ENCODE measurements around the gene PROK1.
A peak's percentile ranks its signal among the peaks of the same experiment; 100 is the strongest.

Gene PROK1

DNA sequence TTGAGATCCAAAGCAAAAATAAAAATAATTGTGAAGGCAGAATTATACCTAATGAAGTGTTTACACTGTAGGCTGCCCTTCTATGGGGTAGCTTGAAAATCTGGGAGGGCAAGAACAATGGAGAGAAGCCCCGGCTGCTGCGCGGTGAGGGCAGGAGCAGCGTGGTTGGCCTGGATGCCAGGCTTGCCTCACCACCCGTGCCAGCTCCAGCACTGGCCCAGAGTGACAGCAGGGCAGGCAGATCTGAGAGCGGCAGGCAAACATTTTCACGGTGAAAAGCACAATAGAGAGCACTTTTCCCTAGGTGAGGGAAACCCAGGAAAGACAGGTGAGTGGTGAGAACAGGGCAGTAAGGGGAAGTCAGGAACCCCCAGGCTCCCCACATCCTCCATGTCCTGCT lies 1.4 kb downstream of the PROK1 start:
- Histone ChIP-seq H4K8ac (ENCODE audit: low read length) (no peak overlapping the region), H3K23ac (ENCODE audit: low read length in 2 of 2) (peak overlapping the region in 1 of 2 experiments; percentile 84)
- WGBS: 87% methylated on average over 7 of the region's 7 CpGs

DNA sequence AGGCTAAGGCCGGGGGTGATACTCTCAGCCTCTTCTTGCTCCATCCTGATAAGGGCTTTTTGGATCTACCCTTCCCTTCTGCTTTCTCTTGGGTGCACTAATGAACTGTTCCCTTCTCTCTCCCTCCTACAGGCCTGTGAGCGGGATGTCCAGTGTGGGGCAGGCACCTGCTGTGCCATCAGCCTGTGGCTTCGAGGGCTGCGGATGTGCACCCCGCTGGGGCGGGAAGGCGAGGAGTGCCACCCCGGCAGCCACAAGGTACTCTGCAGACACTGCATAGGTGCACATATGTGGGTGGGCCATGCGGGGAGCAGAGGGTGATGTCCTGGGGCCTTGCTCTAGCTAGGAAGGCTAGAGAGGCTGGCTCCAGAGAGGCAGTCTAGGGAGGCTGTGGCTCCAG lies 2.9 kb downstream of the PROK1 start:
- Histone ChIP-seq H3K4me3 (ENCODE audit: insufficient read depth in 1 of 2, low read depth in 1 of 2, low read length in 2 of 2) (no peak overlapping the region), H3K9ac (ENCODE audit: low read length) (no peak overlapping the region), H2BK5ac (ENCODE audit: low read depth, low read length, poor library complexity, severe bottlenecking) (no peak overlapping the region), H4K91ac (ENCODE audit: low read length) (no peak overlapping the region), H3K4me2 (ENCODE audit: low read length, poor library complexity, severe bottlenecking) (no peak overlapping the region), H3K27me3 (ENCODE audit: control insufficient read depth in 1 of 2, insufficient read depth in 1 of 2, low read length in 2 of 2) (peaks cover 73 to 79% of the 10 kb centered on the region in 2 experiments), H2AK5ac (ENCODE audit: low read length, severe bottlenecking) (no peak overlapping the region), H2AFZ (ENCODE audit: low read depth, low read length) (no peak overlapping the region), H2BK120ac (ENCODE audit: low read depth, low read length) (no peak overlapping the region), H3K4me1 (ENCODE audit: control insufficient read depth, insufficient read depth, low read depth, low read length) (no peaks in the 10 kb centered on the region), H3K79me1 (replicated peaks; ENCODE audit: low read length, poor library complexity, severe bottlenecking) (no peaks in the 10 kb centered on the region), H3K36me3 (ENCODE audit: control insufficient read depth in 1 of 2, insufficient read depth in 2 of 2, low read depth in 1 of 2, low read length in 2 of 2) (no peaks in the 10 kb centered on the region), H4K8ac (ENCODE audit: low read length) (no peak overlapping the region), H3K14ac (ENCODE audit: low read length in 2 of 2) (no peak overlapping the region), H2BK15ac (ENCODE audit: low read depth, poor library complexity, severe bottlenecking) (no peak overlapping the region), H2BK12ac (ENCODE audit: low read length in 2 of 2) (no peak overlapping the region), H3K18ac (ENCODE audit: low read depth in 1 of 2, low read length in 2 of 2) (no peak overlapping the region), H3K27ac (ENCODE audit: low read length, poor library complexity, severe bottlenecking) (no peak overlapping the region), H3K23ac (ENCODE audit: low read length in 2 of 2) (no peak overlapping the region), H3K9me3 (ENCODE audit: control insufficient read depth, low read length) (no peaks in the 10 kb centered on the region), H3K4ac (ENCODE audit: low read depth in 1 of 2, low read length in 2 of 2) (no peak overlapping the region)
- DNase-seq: no peak
- WGBS: 94% methylated on average over 9 of the region's 9 CpGs

More for the DNA sequence above, 1.4 kb downstream of the PROK1 start:
- Histone ChIP-seq H3K14ac (ENCODE audit: low read length in 2 of 2) (no peak overlapping the region), H2BK12ac (ENCODE audit: low read length in 2 of 2) (no peak overlapping the region), H3K4ac (ENCODE audit: low read depth in 1 of 2, low read length in 2 of 2) (no peak overlapping the region), H2BK120ac (ENCODE audit: low read depth, low read length) (no peak overlapping the region), H2AK5ac (ENCODE audit: low read length, severe bottlenecking) (no peak overlapping the region), H3K4me2 (ENCODE audit: low read length, poor library complexity, severe bottlenecking) (no peak overlapping the region), H3K18ac (ENCODE audit: low read depth in 1 of 2, low read length in 2 of 2) (no peak overlapping the region), H3K27ac (ENCODE audit: low read length, poor library complexity, severe bottlenecking) (no peak overlapping the region), H3K36me3 (ENCODE audit: control insufficient read depth in 1 of 2, insufficient read depth in 2 of 2, low read depth in 1 of 2, low read length in 2 of 2) (no peaks in the 10 kb centered on the region), H3K4me3 (ENCODE audit: insufficient read depth in 1 of 2, low read depth in 1 of 2, low read length in 2 of 2) (no peak overlapping the region), H3K27me3 (ENCODE audit: control insufficient read depth in 1 of 2, insufficient read depth in 1 of 2, low read length in 2 of 2) (peaks cover 82 to 93% of the 10 kb centered on the region in 2 experiments), H3K9me3 (ENCODE audit: control insufficient read depth, low read length) (no peaks in the 10 kb centered on the region), H3K9ac (ENCODE audit: low read length) (no peak overlapping the region), H4K91ac (ENCODE audit: low read length) (no peak overlapping the region), H3K79me1 (replicated peaks; ENCODE audit: low read length, poor library complexity, severe bottlenecking) (no peaks in the 10 kb centered on the region), H2BK5ac (ENCODE audit: low read depth, low read length, poor library complexity, severe bottlenecking) (no peak overlapping the region), H2BK15ac (ENCODE audit: low read depth, poor library complexity, severe bottlenecking) (no peak overlapping the region), H2AFZ (ENCODE audit: low read depth, low read length) (no peak overlapping the region), H3K4me1 (ENCODE audit: control insufficient read depth, insufficient read depth, low read depth, low read length) (no peaks in the 10 kb centered on the region)
- no peak for DNase-seq

DNA sequence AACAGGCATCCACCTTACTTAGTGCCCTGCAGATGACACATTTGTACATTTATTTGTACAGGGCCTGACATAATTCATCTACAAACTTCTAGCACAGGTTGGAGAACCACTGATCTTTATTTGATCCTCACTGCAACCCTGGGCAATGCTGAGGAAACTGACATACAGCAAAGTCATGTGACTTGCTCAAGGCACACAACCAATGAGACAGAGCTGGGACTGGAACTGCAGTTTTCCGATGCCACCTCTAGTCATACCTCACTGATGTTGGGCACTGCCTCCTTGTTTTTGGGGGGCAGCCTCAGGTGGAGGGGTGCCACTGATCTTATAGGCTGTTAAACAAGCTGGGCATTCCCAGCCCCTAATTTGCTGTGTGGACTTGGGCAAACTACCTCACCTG lies 3.4 kb downstream of the PROK1 start:
- no peak overlapping the region for H3K4me3 ChIP-seq (ENCODE audit: insufficient read depth in 1 of 2, low read depth in 1 of 2, low read length in 2 of 2)
- H2BK12ac ChIP-seq (ENCODE audit: low read length in 2 of 2): no peak overlapping the region
- no peak overlapping the region for H2AFZ ChIP-seq (ENCODE audit: low read depth, low read length)
- DNase-seq: no peak
- no peaks in the 10 kb centered on the region for H3K9me3 ChIP-seq (ENCODE audit: control insufficient read depth, low read length)
- H3K14ac ChIP-seq (ENCODE audit: low read length in 2 of 2): no peak overlapping the region
- H2BK120ac ChIP-seq (ENCODE audit: low read depth, low read length): no peak overlapping the region
- H2BK5ac ChIP-seq (ENCODE audit: low read depth, low read length, poor library complexity, severe bottlenecking): no peak overlapping the region
- H2AK5ac ChIP-seq (ENCODE audit: low read length, severe bottlenecking): no peak overlapping the region
- no peak overlapping the region for H4K91ac ChIP-seq (ENCODE audit: low read length)
- H3K27me3 ChIP-seq (ENCODE audit: control insufficient read depth in 1 of 2, insufficient read depth in 1 of 2, low read length in 2 of 2): peaks cover 69 to 76% of the 10 kb centered on the region in 2 experiments
- H2BK15ac ChIP-seq (ENCODE audit: low read depth, poor library complexity, severe bottlenecking): no peak overlapping the region
- 100% methylated on average over 1 of the region's 1 CpG for WGBS
- H3K79me1 ChIP-seq (replicated peaks; ENCODE audit: low read length, poor library complexity, severe bottlenecking): no peaks in the 10 kb centered on the region
- no peak overlapping the region for H3K4me2 ChIP-seq (ENCODE audit: low read length, poor library complexity, severe bottlenecking)
- H3K9ac ChIP-seq (ENCODE audit: low read length): no peak overlapping the region
- H3K27ac ChIP-seq (ENCODE audit: low read length, poor library complexity, severe bottlenecking): no peak overlapping the region
- H3K4me1 ChIP-seq (ENCODE audit: control insufficient read depth, insufficient read depth, low read depth, low read length): no peaks in the 10 kb centered on the region
- no peaks in the 10 kb centered on the region for H3K36me3 ChIP-seq (ENCODE audit: control insufficient read depth in 1 of 2, insufficient read depth in 2 of 2, low read depth in 1 of 2, low read length in 2 of 2)
- no peak overlapping the region for H3K4ac ChIP-seq (ENCODE audit: low read depth in 1 of 2, low read length in 2 of 2)
- H3K18ac ChIP-seq (ENCODE audit: low read depth in 1 of 2, low read length in 2 of 2): no peak overlapping the region
- H3K23ac ChIP-seq (ENCODE audit: low read length in 2 of 2): no peak overlapping the region
- no peak overlapping the region for H4K8ac ChIP-seq (ENCODE audit: low read length)

DNA sequence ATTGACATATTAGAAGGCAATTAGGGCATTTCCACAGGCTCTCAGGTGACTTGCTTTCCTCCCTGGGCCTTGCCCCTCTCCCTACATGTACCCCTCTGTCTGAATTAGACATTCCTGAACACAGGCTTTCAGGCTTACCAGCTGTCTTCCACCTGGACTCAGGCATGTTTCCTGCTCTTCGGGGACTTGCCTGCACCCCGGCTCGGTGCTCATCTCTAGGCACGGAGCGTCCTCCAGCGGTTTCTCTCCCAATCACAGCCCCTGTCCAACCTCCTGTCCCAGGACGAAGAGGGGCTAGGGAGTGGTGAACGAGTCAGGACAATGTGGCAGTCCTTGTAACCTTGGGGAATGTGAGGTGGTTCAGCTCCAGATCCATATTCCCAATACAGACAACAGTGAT lies 4.2 kb downstream of the PROK1 start:
- no peak overlapping the region for H2BK12ac ChIP-seq (ENCODE audit: low read length in 2 of 2)
- H2AFZ ChIP-seq (ENCODE audit: low read depth, low read length): no peak overlapping the region
- H3K9ac ChIP-seq (ENCODE audit: low read length): no peak overlapping the region
- H2BK5ac ChIP-seq (ENCODE audit: low read depth, low read length, poor library complexity, severe bottlenecking): no peak overlapping the region
- H3K4me1 ChIP-seq (ENCODE audit: control insufficient read depth, insufficient read depth, low read depth, low read length): no peaks in the 10 kb centered on the region
- H3K4me2 ChIP-seq (ENCODE audit: low read length, poor library complexity, severe bottlenecking): no peak overlapping the region
- no peak overlapping the region for H4K91ac ChIP-seq (ENCODE audit: low read length)
- H3K14ac ChIP-seq (ENCODE audit: low read length in 2 of 2): no peak overlapping the region
- H3K79me1 ChIP-seq (replicated peaks; ENCODE audit: low read length, poor library complexity, severe bottlenecking): no peaks in the 10 kb centered on the region
- WGBS: 30% methylated on average over 2 of the region's 8 CpGs
- DNase-seq: no peak
- H3K4me3 ChIP-seq (ENCODE audit: insufficient read depth in 1 of 2, low read depth in 1 of 2, low read length in 2 of 2): no peak overlapping the region
- no peak overlapping the region for H2BK15ac ChIP-seq (ENCODE audit: low read depth, poor library complexity, severe bottlenecking)
- H3K23ac ChIP-seq (ENCODE audit: low read length in 2 of 2): no peak overlapping the region
- no peak overlapping the region for H3K18ac ChIP-seq (ENCODE audit: low read depth in 1 of 2, low read length in 2 of 2)
- no peak overlapping the region for H2AK5ac ChIP-seq (ENCODE audit: low read length, severe bottlenecking)
- H3K27ac ChIP-seq (ENCODE audit: low read length, poor library complexity, severe bottlenecking): no peak overlapping the region
- H2BK120ac ChIP-seq (ENCODE audit: low read depth, low read length): no peak overlapping the region
- no peaks in the 10 kb centered on the region for H3K9me3 ChIP-seq (ENCODE audit: control insufficient read depth, low read length)
- H3K27me3 ChIP-seq (ENCODE audit: control insufficient read depth in 1 of 2, insufficient read depth in 1 of 2, low read length in 2 of 2): peaks cover 62 to 68% of the 10 kb centered on the region in 2 experiments
- H3K4ac ChIP-seq (ENCODE audit: low read depth in 1 of 2, low read length in 2 of 2): no peak overlapping the region
- no peaks in the 10 kb centered on the region for H3K36me3 ChIP-seq (ENCODE audit: control insufficient read depth in 1 of 2, insufficient read depth in 2 of 2, low read depth in 1 of 2, low read length in 2 of 2)
- H4K8ac ChIP-seq (ENCODE audit: low read length): no peak overlapping the region
